A673 (cell line): ENCODE data around the gene ZNF440.

Source experiments
- CTCF ChIP-seq: fragments of 300-800, 200-600 bp; sonication (generic); conservative IDR thresholded peaks from 2 replicates; pipeline ENCODE4 v1.5.1; 2017; ENCODE audit warnings: low read depth, mild to moderate bottlenecking, antibody characterized with exemption, low read length, moderate library complexity, mixed read lengths
- EZH2 ChIP-seq: fragments of 200-600 bp; sonication (generic); IDR thresholded peaks from 2 replicates; pipeline ENCODE4 v1.6.1; 2017; ENCODE audit warnings: borderline replicate concordance, low read depth, mild to moderate bottlenecking, mixed read lengths, antibody characterized with exemption, low read length; ENCODE audit not compliant: poor library complexity, severe bottlenecking

DNA sequence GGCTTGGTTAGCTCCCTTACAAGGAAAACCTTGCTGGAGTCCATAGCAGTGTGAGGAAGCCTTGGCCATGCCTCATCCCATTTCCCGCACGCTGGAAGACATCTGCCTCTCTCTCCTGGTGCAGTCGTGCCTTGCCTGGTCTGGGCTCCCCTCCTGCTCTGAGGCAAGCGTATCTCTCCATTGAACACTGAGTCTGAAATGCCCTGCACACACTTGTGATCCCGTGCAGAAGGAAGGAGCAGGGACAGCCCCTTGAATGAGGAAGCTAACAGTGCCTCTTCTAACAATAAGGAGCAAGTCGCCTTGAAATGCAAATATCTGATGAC lies 407 bp upstream of the ZNF440 start:
- TF ChIP-seq CTCF (no peak), EZH2 (no peak)
